IPS-NIHi11 (cell line): Measurements from ENCODE around the gene SARM1.

ENCODE experiments used
- DNase-seq: peaks from one replicate; pipeline ENCODE4 v3.0.0; 2012; ENCODE audit warnings: mixed read lengths, low spot score

Gene SARM1

GRCh38 chr17:28368915-28369683 lies 2.4 kb upstream of the SARM1 start:
- no peak for DNase-seq

- no peak for DNase-seq
Observed at GRCh38 chr17:28369684-28370034, 1.8 kb upstream of the SARM1 start.

- DNase-seq, result peak; percentile 64
Observed at GRCh38 chr17:28370035-28370743, 1.3 kb upstream of the SARM1 start, which contains the start of gene VTN. Gene VTN, minus strand, starts transcription at chr17:28370307. Its CDS starts 104 bp downstream, at chr17:28370203.

GRCh38 chr17:28370744-28371103 lies 770 bp upstream of the SARM1 start:
- no peak for DNase-seq

- DNase-seq, result peak; percentile 48
Observed at GRCh38 chr17:28372203-28372944, 880 bp downstream of the SARM1 start.

- no peak for DNase-seq
Observed at GRCh38 chr17:28372945-28373274, 1.4 kb downstream of the SARM1 start.

- no peak for DNase-seq
Observed at GRCh38 chr17:28379814-28380801, 8.6 kb downstream of the SARM1 start.

- DNase-seq, result peak; percentile 74
Observed at GRCh38 chr17:28381141-28381825, 9.8 kb downstream of the SARM1 start.

GRCh38 chr17:28384281-28385036 lies 13.0 kb downstream of the SARM1 start:
- DNase-seq, result peak; percentile 65

GRCh38 chr17:28385037-28385400 lies 13.5 kb downstream of the SARM1 start:
- peak; percentile 48 for DNase-seq

- DNase-seq, result no peak
Observed at GRCh38 chr17:28385406-28385805, 13.9 kb downstream of the SARM1 start.

- DNase-seq, result no peak
Observed at GRCh38 chr17:28386391-28386790, 14.9 kb downstream of the SARM1 start.

GRCh38 chr17:28388106-28388505 lies 16.6 kb downstream of the SARM1 start:
- no peak for DNase-seq

- DNase-seq, result no peak
Observed at GRCh38 chr17:28390141-28390540, 18.6 kb downstream of the SARM1 start.

- no peak for DNase-seq
Observed at GRCh38 chr17:28390563-28390962, 19.1 kb downstream of the SARM1 start.

- DNase-seq, result no peak
Observed at GRCh38 chr17:28390984-28391383, 19.5 kb downstream of the SARM1 start.

- DNase-seq, result no peak
Observed at GRCh38 chr17:28391401-28391800, 19.9 kb downstream of the SARM1 start.

- DNase-seq, result no peak
Observed at GRCh38 chr17:28392491-28392890, 21.0 kb downstream of the SARM1 start.

- DNase-seq, result no peak
Observed at GRCh38 chr17:28394337-28395116, 23.0 kb downstream of the SARM1 start.

GRCh38 chr17:28395426-28395825 lies 23.9 kb downstream of the SARM1 start:
- DNase-seq, result no peak
